ENCODE data around the gene EFEMP2. TPM values are rescaled to one million over a fixed set of nuclear protein-coding genes. Genes with fewer than 3 reads are reported as not detected.
A peak's percentile ranks its signal among the peaks of the same experiment; 100 is the strongest.

EFEMP2 gene
- total and polyA plus RNA-seq, 2 donors (not counting 1 experiment from before 2014, with no cell fraction given): 74.0 to 161 TPM

GRCh38 chr11:65890324-65891218, 18.0 kb upstream of the EFEMP2 start, which contains the start of gene CCDC85B:
Gene CCDC85B, plus strand, starts transcription at chr11:65890673. Its CDS starts 111 bp downstream, at chr11:65890784.
- H3K27me3 ChIP-seq (ENCODE audit: control insufficient read depth, insufficient read depth, low read length): no peaks in the 10 kb centered on the region
- TF ChIP-seq CTCF (conservative IDR thresholded peaks at IDR 0.05 in 1 of 2, IDR thresholded peaks at IDR 0.05 in 1 of 2; ENCODE audit: low read depth in 1 of 2, low read length in 2 of 2): no peak
- no peak for TF ChIP-seq EZH2 (IDR thresholded peaks at IDR 0.05; ENCODE audit: low read length, missing control alignments)
- H3K9ac ChIP-seq (ENCODE audit: insufficient read depth, low read length): peak within 1 kb of the TSS; percentile 89
- no peaks in the 10 kb centered on the region for H4K20me1 ChIP-seq (ENCODE audit: control insufficient read depth, extremely low read depth, insufficient read depth, low read length)
- H3K4me1 ChIP-seq (ENCODE audit: control insufficient read depth, extremely low read depth, insufficient read depth, low read length): peaks cover 24% of the 10 kb centered on the region
- H3K9me3 ChIP-seq (ENCODE audit: control insufficient read depth, insufficient read depth, low read depth, low read length): no peaks in the 10 kb centered on the region
- H3K4me2 ChIP-seq (ENCODE audit: extremely low read depth, insufficient read depth, low read length): peak within 1 kb of the TSS; percentile 79
- H3K27ac ChIP-seq (ENCODE audit: insufficient read depth, low read length): peak within 1 kb of the TSS; percentile 98
- DNase-seq (ENCODE audit: low read depth in 2 of 2): peak; percentile 95 to 97
- H3K4me3 ChIP-seq (replicated peaks in 1 of 4; ENCODE audit: control extremely low read depth in 1 of 4, insufficient read depth in 1 of 4, low read depth in 3 of 4, low read length in 4 of 4): peak within 1 kb of the TSS; percentile 56 to 85 (median 70)
- peaks cover 70% of the 10 kb centered on the region for H3K79me2 ChIP-seq (ENCODE audit: control insufficient read depth, insufficient read depth, low read length)
- H3K36me3 ChIP-seq (ENCODE audit: control insufficient read depth, insufficient read depth, low read length): peaks cover 21% of the 10 kb centered on the region
- H2AFZ ChIP-seq (ENCODE audit: low read length): no peak within 1 kb of the TSS

- Histone ChIP-seq H3K36me3 (ENCODE audit: control insufficient read depth, insufficient read depth, low read length) (peaks cover 34% of the 10 kb centered on the region), H3K27me3 (ENCODE audit: control insufficient read depth, insufficient read depth, low read length) (no peaks in the 10 kb centered on the region), H3K79me2 (ENCODE audit: control insufficient read depth, insufficient read depth, low read length) (peaks cover 52% of the 10 kb centered on the region), H3K9ac (ENCODE audit: insufficient read depth, low read length) (peak within 1 kb of the TSS; percentile 65), H3K4me3 (replicated peaks in 1 of 4; ENCODE audit: control extremely low read depth in 1 of 4, insufficient read depth in 1 of 4, low read depth in 3 of 4, low read length in 4 of 4) (peak within 1 kb of the TSS; percentile 49 to 85 (median 68)), H3K27ac (ENCODE audit: insufficient read depth, low read length) (peak within 1 kb of the TSS; percentile 98), H4K20me1 (ENCODE audit: control insufficient read depth, extremely low read depth, insufficient read depth, low read length) (no peaks in the 10 kb centered on the region), H3K9me3 (ENCODE audit: control insufficient read depth, insufficient read depth, low read depth, low read length) (no peaks in the 10 kb centered on the region), H2AFZ (ENCODE audit: low read length) (peak within 1 kb of the TSS; percentile 79), H3K4me2 (ENCODE audit: extremely low read depth, insufficient read depth, low read length) (peak within 1 kb of the TSS; percentile 96), H3K4me1 (ENCODE audit: control insufficient read depth, extremely low read depth, insufficient read depth, low read length) (peaks cover 17% of the 10 kb centered on the region)
- peak; percentile 96 to 97 for DNase-seq (ENCODE audit: low read depth in 2 of 2)
- no peak for TF ChIP-seq EZH2 (IDR thresholded peaks at IDR 0.05; ENCODE audit: low read length, missing control alignments)
- peak; percentile 58 to 62 for TF ChIP-seq CTCF (conservative IDR thresholded peaks at IDR 0.05 in 1 of 2, IDR thresholded peaks at IDR 0.05 in 1 of 2; ENCODE audit: low read depth in 1 of 2, low read length in 2 of 2)
These were observed 15.7 kb upstream of the EFEMP2 start, which contains the start of gene FIBP for GRCh38 chr11:65888163-65888814. Gene FIBP, minus strand, starts transcription at chr11:65888471. Its CDS starts 53 bp downstream, at chr11:65888418.

GRCh38 chr11:65887723-65888162, 15.1 kb upstream of the EFEMP2 start:
- Histone ChIP-seq H3K27ac (ENCODE audit: insufficient read depth, low read length) (peak overlapping the region; percentile 98), H3K4me3 (replicated peaks in 1 of 4; ENCODE audit: control extremely low read depth in 1 of 4, insufficient read depth in 1 of 4, low read depth in 3 of 4, low read length in 4 of 4) (peak overlapping the region; percentile 49 to 85 (median 64)), H4K20me1 (ENCODE audit: control insufficient read depth, extremely low read depth, insufficient read depth, low read length) (no peaks in the 10 kb centered on the region), H2AFZ (ENCODE audit: low read length) (no peak overlapping the region), H3K4me1 (ENCODE audit: control insufficient read depth, extremely low read depth, insufficient read depth, low read length) (peaks cover 15% of the 10 kb centered on the region), H3K36me3 (ENCODE audit: control insufficient read depth, insufficient read depth, low read length) (peaks cover 35% of the 10 kb centered on the region), H3K9ac (ENCODE audit: insufficient read depth, low read length) (peak overlapping the region; percentile 65), H3K9me3 (ENCODE audit: control insufficient read depth, insufficient read depth, low read depth, low read length) (no peaks in the 10 kb centered on the region), H3K27me3 (ENCODE audit: control insufficient read depth, insufficient read depth, low read length) (no peaks in the 10 kb centered on the region), H3K79me2 (ENCODE audit: control insufficient read depth, insufficient read depth, low read length) (peaks cover 47% of the 10 kb centered on the region), H3K4me2 (ENCODE audit: extremely low read depth, insufficient read depth, low read length) (peak overlapping the region; percentile 96)
- no peak for DNase-seq (ENCODE audit: low read depth in 2 of 2)
- no peak for TF ChIP-seq EZH2 (IDR thresholded peaks at IDR 0.05; ENCODE audit: low read length, missing control alignments)
- no peak for TF ChIP-seq CTCF (conservative IDR thresholded peaks at IDR 0.05 in 1 of 2, IDR thresholded peaks at IDR 0.05 in 1 of 2; ENCODE audit: low read depth in 1 of 2, low read length in 2 of 2)
